BLaER1 treated with 17β-estradiol and CSF1 and Interleukin-3, amounts not matched to agents 10 nM and 100 nM (cell line): ENCODE results near the gene RND1.
A peak's percentile ranks its signal among the peaks of the same experiment; 100 is the strongest.
"Not testable (repeated sequence)": the region's sequence is repeated elsewhere in the genome, so short reads cannot be mapped to it uniquely, and the experiment has no call there.

Experiments
- H3K27ac ChIP-seq, 11 experiments: shearing (Covaris generic); formaldehyde crosslinking; 2 replicates each; pipeline ENCODE4 v1.8.1; 2022
- H3K27me3 ChIP-seq, 11 experiments: shearing (Covaris generic); formaldehyde crosslinking; 2 replicates each; pipeline ENCODE4 v1.8.1; 2022
- H3K36me3 ChIP-seq, 11 experiments: shearing (Covaris generic); formaldehyde crosslinking; 2 replicates each; pipeline ENCODE4 v1.8.1; 2022
- H3K4me1 ChIP-seq, 10 experiments: shearing (Covaris generic); formaldehyde crosslinking; 2 replicates each; pipeline ENCODE4 v1.8.1; 2022
- H3K4me2 ChIP-seq, 11 experiments: shearing (Covaris generic); formaldehyde crosslinking; 2 replicates each; pipeline ENCODE4 v1.8.1; 2022
- H3K4me3 ChIP-seq, 10 experiments: shearing (Covaris generic); formaldehyde crosslinking; 2 replicates each; pipeline ENCODE4 v1.8.1; 2022
- H3K9ac ChIP-seq, 11 experiments: shearing (Covaris generic); formaldehyde crosslinking; 2 replicates each; pipeline ENCODE4 v1.8.1; 2022
- H3K9me3 ChIP-seq, 11 experiments: shearing (Covaris generic); formaldehyde crosslinking; replicated peaks in 1 of 11; 2 replicates each; pipeline ENCODE4 v1.8.1; 2022
- H4K20me1 ChIP-seq, 11 experiments: shearing (Covaris generic); formaldehyde crosslinking; 2 replicates each; pipeline ENCODE4 v1.8.1; 2022
- Cebpa-rat ChIP-seq, 11 experiments: shearing (Covaris generic); IDR thresholded peaks; 2 replicates each; pipeline ENCODE4 v1.8.1; 2022

The RND1 gene

GRCh38 chr12:48865281-48866051 lies at the start of gene RND1:
RND1 (minus strand) TSS chr12:48865870; CDS start chr12:48865767, 103 bp downstream.
- H3K27ac ChIP-seq = peak within 1 kb of the TSS in 6 of 11 experiments; percentile 1 to 48 (median 24); a peak in 4 of 22 replicates
- no peak for TF ChIP-seq Cebpa-rat (IDR thresholded peaks at IDR 0.05)
- peaks cover 0 to 12% (median 0%) of the 10 kb centered on the region in 11 experiments; a peak in 2 of 22 replicates for H4K20me1 ChIP-seq
- H3K4me1 ChIP-seq = peaks cover 17 to 41% (median 30%) of the 10 kb centered on the region in 10 experiments
- H3K9ac ChIP-seq = peak within 1 kb of the TSS; percentile 47 to 69 (median 64); a peak in 20 of 22 replicates
- H3K27me3 ChIP-seq = peaks cover 17 to 38% (median 32%) of the 10 kb centered on the region in 11 experiments
- H3K9me3 ChIP-seq = no peaks in the 10 kb centered on the region
- peaks cover 0 to 5% (median 0%) of the 10 kb centered on the region in 11 experiments; a peak in 3 of 22 replicates for H3K36me3 ChIP-seq
- peak within 1 kb of the TSS; percentile 55 to 71 (median 64) for H3K4me3 ChIP-seq
- H3K4me2 ChIP-seq = peak within 1 kb of the TSS; percentile 80 to 97 (median 93)

- no peaks in the 10 kb centered on the region for H3K27me3 ChIP-seq
- H3K36me3 ChIP-seq = peaks cover 0 to 11% (median 0%) of the 10 kb centered on the region in 11 experiments; a peak in 3 of 22 replicates
- no peaks in the 10 kb centered on the region for H4K20me1 ChIP-seq
Observed at GRCh38 chr12:48910196-48910595, 44.5 kb upstream of the RND1 start.

GRCh38 chr12:48909698-48910097 lies 44.0 kb upstream of the RND1 start:
- H3K4me2 ChIP-seq, H3K9me3 ChIP-seq: not testable (repeated sequence)

More at GRCh38 chr12:48910196-48910595, 44.5 kb upstream of the RND1 start:
- Histone ChIP-seq H3K4me1 (no peaks in the 10 kb centered on the region), H3K27ac (no peak overlapping the region), H3K9me3 (no peaks in the 10 kb centered on the region), H3K4me3 (no peak overlapping the region), H3K9ac (no peak overlapping the region), H3K4me2 (no peak overlapping the region)
- TF ChIP-seq Cebpa-rat (IDR thresholded peaks at IDR 0.05) = no peak

GRCh38 chr12:48907245-48907644 lies 41.6 kb upstream of the RND1 start:
- no peak overlapping the region for H3K9ac ChIP-seq
- TF ChIP-seq Cebpa-rat (IDR thresholded peaks at IDR 0.05) = no peak
- no peaks in the 10 kb centered on the region for H3K9me3 ChIP-seq
- H3K4me2 ChIP-seq = no peak overlapping the region
- no peaks in the 10 kb centered on the region for H3K36me3 ChIP-seq
- H3K27ac ChIP-seq = no peak overlapping the region
- H3K4me1 ChIP-seq = peaks cover 14 to 26% (median 19%) of the 10 kb centered on the region in 10 experiments
- H4K20me1 ChIP-seq = no peaks in the 10 kb centered on the region
- H3K27me3 ChIP-seq = no peaks in the 10 kb centered on the region; a peak in 1 of 22 replicates
- no peak overlapping the region for H3K4me3 ChIP-seq

More at GRCh38 chr12:48909698-48910097, 44.0 kb upstream of the RND1 start:
- H3K4me1 ChIP-seq, H3K4me3 ChIP-seq, H4K20me1 ChIP-seq, H3K36me3 ChIP-seq, H3K27me3 ChIP-seq, H3K27ac ChIP-seq, H3K9ac ChIP-seq: not testable (repeated sequence)

- H3K9me3 ChIP-seq = no peaks in the 10 kb centered on the region
- peak overlapping the region; percentile 27 to 64 (median 50); a peak in 18 of 20 replicates for H3K4me3 ChIP-seq
- TF ChIP-seq Cebpa-rat (IDR thresholded peaks at IDR 0.05) = no peak
- no peaks in the 10 kb centered on the region for H4K20me1 ChIP-seq
- H3K27ac ChIP-seq = peak overlapping the region in 3 of 11 experiments; percentile 12 to 62 (median 45); a peak in 1 of 22 replicates
- peaks cover 16 to 27% (median 20%) of the 10 kb centered on the region in 10 experiments for H3K4me1 ChIP-seq
- no peaks in the 10 kb centered on the region for H3K36me3 ChIP-seq
- peak overlapping the region in 9 of 11 experiments; percentile 5 to 56 (median 31); a peak in 12 of 22 replicates for H3K9ac ChIP-seq
- no peaks in the 10 kb centered on the region; a peak in 1 of 22 replicates for H3K27me3 ChIP-seq
- peak overlapping the region; percentile 67 to 90 (median 80) for H3K4me2 ChIP-seq
Observed at GRCh38 chr12:48903982-48904411, 38.3 kb upstream of the RND1 start.

- peak overlapping the region; percentile 27 to 64 (median 50); a peak in 15 of 20 replicates for H3K4me3 ChIP-seq
- peak in 6 of 11 experiments; percentile 21 to 52 (median 32); a peak in 8 of 22 replicates for TF ChIP-seq Cebpa-rat (IDR thresholded peaks at IDR 0.05)
- no peaks in the 10 kb centered on the region for H4K20me1 ChIP-seq
- peak overlapping the region; percentile 67 to 90 (median 80) for H3K4me2 ChIP-seq
- peak overlapping the region in 5 of 11 experiments; percentile 12 to 62 (median 45); a peak in 5 of 22 replicates for H3K27ac ChIP-seq
- peaks cover 16 to 27% (median 20%) of the 10 kb centered on the region in 10 experiments for H3K4me1 ChIP-seq
- H3K9ac ChIP-seq = peak overlapping the region in 4 of 11 experiments; percentile 22 to 56 (median 34); a peak in 5 of 22 replicates
- no peaks in the 10 kb centered on the region for H3K9me3 ChIP-seq
- H3K27me3 ChIP-seq = no peaks in the 10 kb centered on the region; a peak in 1 of 22 replicates
- H3K36me3 ChIP-seq = no peaks in the 10 kb centered on the region
Observed at GRCh38 chr12:48903363-48903981, 37.8 kb upstream of the RND1 start.

- Histone ChIP-seq H3K9ac (no peak overlapping the region), H3K4me3 (no peak overlapping the region), H3K9me3 (no peaks in the 10 kb centered on the region), H3K4me2 (peak overlapping the region in 1 of 11 experiments; percentile 10; a peak in 1 of 22 replicates), H3K27ac (no peak overlapping the region), H4K20me1 (no peaks in the 10 kb centered on the region), H3K4me1 (peaks cover 16 to 27% (median 20%) of the 10 kb centered on the region in 10 experiments), H3K27me3 (no peaks in the 10 kb centered on the region; a peak in 1 of 22 replicates), H3K36me3 (no peaks in the 10 kb centered on the region)
- no peak for TF ChIP-seq Cebpa-rat (IDR thresholded peaks at IDR 0.05)
Observed at GRCh38 chr12:48901278-48901677, 35.6 kb upstream of the RND1 start.

- no peaks in the 10 kb centered on the region; a peak in 1 of 22 replicates for H3K27me3 ChIP-seq
- no peaks in the 10 kb centered on the region for H3K9me3 ChIP-seq
- H3K9ac ChIP-seq = no peak overlapping the region
- H3K4me2 ChIP-seq = no peak overlapping the region
- TF ChIP-seq Cebpa-rat (IDR thresholded peaks at IDR 0.05) = no peak
- no peak overlapping the region for H3K4me3 ChIP-seq
- peaks cover 15 to 27% (median 20%) of the 10 kb centered on the region in 10 experiments for H3K4me1 ChIP-seq
- no peak overlapping the region for H3K27ac ChIP-seq
- H4K20me1 ChIP-seq = no peaks in the 10 kb centered on the region
- no peaks in the 10 kb centered on the region for H3K36me3 ChIP-seq
Observed at GRCh38 chr12:48899651-48900050, 34.0 kb upstream of the RND1 start.

GRCh38 chr12:48894271-48894670 lies 28.6 kb upstream of the RND1 start:
- no peak for TF ChIP-seq Cebpa-rat (IDR thresholded peaks at IDR 0.05)
- H4K20me1 ChIP-seq = no peaks in the 10 kb centered on the region
- no peak overlapping the region for H3K9ac ChIP-seq
- peaks cover 9 to 19% (median 12%) of the 10 kb centered on the region in 11 experiments; a peak in 21 of 22 replicates for H3K27me3 ChIP-seq
- H3K4me2 ChIP-seq = no peak overlapping the region
- peaks cover 0 to 14% (median 6%) of the 10 kb centered on the region in 10 experiments; a peak in 8 of 20 replicates for H3K4me1 ChIP-seq
- no peaks in the 10 kb centered on the region for H3K9me3 ChIP-seq
- no peak overlapping the region for H3K27ac ChIP-seq
- H3K4me3 ChIP-seq = no peak overlapping the region
- H3K36me3 ChIP-seq = no peaks in the 10 kb centered on the region
